ENCODE results near the gene UBE2QL1. TPM values are rescaled to one million over a fixed set of nuclear protein-coding genes. Genes with fewer than 3 reads are reported as not detected.

The UBE2QL1 gene
- total RNA-seq, 2 experiments from 2014 or later: not detected

GRCh38 chr5:6436715-6437331 is 11.8 kb upstream of the UBE2QL1 start:
- Mint-ChIP-seq H3K9me3 (peaks cover 2% of the 10 kb centered on the region), H3K27me3 (peaks cover 16% of the 10 kb centered on the region), H3K36me3 (no peaks in the 10 kb centered on the region), H3K4me1 (no peaks in the 10 kb centered on the region), H3K4me3 (no peak overlapping the region), H3K27ac (no peak overlapping the region)
- ATAC-seq (ENCODE audit: low read depth) (no peak), DNase-seq (no peak)
- POLR2A ChIA-PET: no interaction called here

GRCh38 chr5:6439588-6440550 is 8.8 kb upstream of the UBE2QL1 start:
- no peaks in the 10 kb centered on the region for H3K36me3 Mint-ChIP-seq
- POLR2A ChIA-PET: no interaction called here

GRCh38 chr5:6442333-6442732 is 6.3 kb upstream of the UBE2QL1 start:
- no peak for DNase-seq
- Mint-ChIP-seq H3K36me3 (no peaks in the 10 kb centered on the region), H3K4me1 (no peaks in the 10 kb centered on the region), H3K27me3 (peaks cover 20% of the 10 kb centered on the region), H3K27ac (no peak overlapping the region), H3K9me3 (peaks cover 6% of the 10 kb centered on the region), H3K4me3 (no peak overlapping the region)
- POLR2A ChIA-PET: no interaction called here
- no peak for ATAC-seq (ENCODE audit: low read depth)

More at GRCh38 chr5:6439588-6440550, 8.8 kb upstream of the UBE2QL1 start:
- Mint-ChIP-seq H3K4me1 (no peaks in the 10 kb centered on the region), H3K9me3 (peaks cover 6% of the 10 kb centered on the region), H3K27me3 (peaks cover 23% of the 10 kb centered on the region), H3K4me3 (no peak overlapping the region), H3K27ac (no peak overlapping the region)
- ATAC-seq (ENCODE audit: low read depth) (no peak), DNase-seq (no peak)

GRCh38 chr5:6443326-6443725 is 5.3 kb upstream of the UBE2QL1 start:
- POLR2A ChIA-PET: no interaction called here
- peaks cover 6% of the 10 kb centered on the region for H3K9me3 Mint-ChIP-seq

GRCh38 chr5:6446042-6446441 is 2.6 kb upstream of the UBE2QL1 start:
- H3K27ac Mint-ChIP-seq: no peak overlapping the region
- H3K4me3 Mint-ChIP-seq: no peak overlapping the region
- peaks cover 5% of the 10 kb centered on the region for H3K9me3 Mint-ChIP-seq
- H3K4me1 Mint-ChIP-seq: peaks cover 4% of the 10 kb centered on the region
- H3K36me3 Mint-ChIP-seq: peaks cover 2% of the 10 kb centered on the region
- DNase-seq (no peak), ATAC-seq (ENCODE audit: low read depth) (no peak)
- POLR2A ChIA-PET: no interaction called here
- peaks cover 33% of the 10 kb centered on the region for H3K27me3 Mint-ChIP-seq

More at GRCh38 chr5:6443326-6443725, 5.3 kb upstream of the UBE2QL1 start:
- no peaks in the 10 kb centered on the region for H3K36me3 Mint-ChIP-seq
- ATAC-seq (ENCODE audit: low read depth) (no peak), DNase-seq (no peak)
- H3K27me3 Mint-ChIP-seq: peaks cover 20% of the 10 kb centered on the region
- H3K4me1 Mint-ChIP-seq: no peaks in the 10 kb centered on the region
- H3K4me3 Mint-ChIP-seq: no peak overlapping the region
- no peak overlapping the region for H3K27ac Mint-ChIP-seq

GRCh38 chr5:6446626-6447309 is 1.9 kb upstream of the UBE2QL1 start:
- no peak for DNase-seq
- H3K36me3 Mint-ChIP-seq: peaks cover 2% of the 10 kb centered on the region
- peaks cover 41% of the 10 kb centered on the region for H3K27me3 Mint-ChIP-seq
- peaks cover 4% of the 10 kb centered on the region for H3K9me3 Mint-ChIP-seq
- POLR2A ChIA-PET: no interaction called here
- peak; percentile 18 for ATAC-seq (ENCODE audit: low read depth)
- peaks cover 4% of the 10 kb centered on the region for H3K4me1 Mint-ChIP-seq
- H3K4me3 Mint-ChIP-seq: no peak overlapping the region
- no peak overlapping the region for H3K27ac Mint-ChIP-seq

- H3K36me3 Mint-ChIP-seq: peaks cover 2% of the 10 kb centered on the region
- POLR2A ChIA-PET: no interaction called here
These were observed 1.1 kb upstream of the UBE2QL1 start for GRCh38 chr5:6447384-6448140.

GRCh38 chr5:6448141-6448491 is 543 bp upstream of the UBE2QL1 start:
- H3K27me3 Mint-ChIP-seq: peaks cover 41% of the 10 kb centered on the region
- ATAC-seq (ENCODE audit: low read depth) (no peak), DNase-seq (no peak)
- H3K4me1 Mint-ChIP-seq: peaks cover 4% of the 10 kb centered on the region
- H3K27ac Mint-ChIP-seq: no peak overlapping the region
- peaks cover 2% of the 10 kb centered on the region for H3K36me3 Mint-ChIP-seq
- POLR2A ChIA-PET: no interaction called here
- H3K9me3 Mint-ChIP-seq: no peaks in the 10 kb centered on the region
- no peak overlapping the region for H3K4me3 Mint-ChIP-seq

More at GRCh38 chr5:6447384-6448140, 1.1 kb upstream of the UBE2QL1 start:
- H3K27me3 Mint-ChIP-seq: peaks cover 40% of the 10 kb centered on the region
- H3K9me3 Mint-ChIP-seq: peaks cover 2% of the 10 kb centered on the region
- DNase-seq (no peak), ATAC-seq (ENCODE audit: low read depth) (no peak)
- no peak overlapping the region for H3K27ac Mint-ChIP-seq
- H3K4me1 Mint-ChIP-seq: peaks cover 4% of the 10 kb centered on the region
- no peak overlapping the region for H3K4me3 Mint-ChIP-seq

GRCh38 chr5:6449465-6450158 is 953 bp downstream of the UBE2QL1 start:
- Mint-ChIP-seq H3K27me3 (peaks cover 45% of the 10 kb centered on the region), H3K27ac (no peak overlapping the region), H3K4me3 (peak overlapping the region; percentile 70), H3K36me3 (peaks cover 2% of the 10 kb centered on the region), H3K4me1 (peaks cover 4% of the 10 kb centered on the region), H3K9me3 (no peaks in the 10 kb centered on the region)
- DNase-seq: no peak
- no peak for ATAC-seq (ENCODE audit: low read depth)
- POLR2A ChIA-PET: no interaction called here

- H3K4me3 Mint-ChIP-seq: no peak overlapping the region
- ATAC-seq (ENCODE audit: low read depth): no peak
- H3K9me3 Mint-ChIP-seq: no peaks in the 10 kb centered on the region
- no peak for DNase-seq
- peaks cover 4% of the 10 kb centered on the region for H3K4me1 Mint-ChIP-seq
- peaks cover 2% of the 10 kb centered on the region for H3K36me3 Mint-ChIP-seq
- peaks cover 45% of the 10 kb centered on the region for H3K27me3 Mint-ChIP-seq
- POLR2A ChIA-PET: no interaction called here
- no peak overlapping the region for H3K27ac Mint-ChIP-seq
These were observed 1.7 kb downstream of the UBE2QL1 start for GRCh38 chr5:6450319-6450833.

- peaks cover 2% of the 10 kb centered on the region for H3K36me3 Mint-ChIP-seq
- POLR2A ChIA-PET: no interaction called here
- H3K9me3 Mint-ChIP-seq: no peaks in the 10 kb centered on the region
- H3K27ac Mint-ChIP-seq: no peak overlapping the region
- DNase-seq (no peak), ATAC-seq (ENCODE audit: low read depth) (no peak)
- H3K4me3 Mint-ChIP-seq: no peak overlapping the region
- peaks cover 41% of the 10 kb centered on the region for H3K27me3 Mint-ChIP-seq
- H3K4me1 Mint-ChIP-seq: peaks cover 4% of the 10 kb centered on the region
These were observed 4.2 kb downstream of the UBE2QL1 start for GRCh38 chr5:6452622-6453504.

All from activated naive CD8-positive, alpha-beta T cell treated with anti-CD3 and anti-CD28 coated beads, Interleukin-2, amount 10 ng/mL, durations not matched to agents 7 days and 5 days (primary cell).